Neutrophil (primary cell): ENCODE measurements around the gene FAM110A.

Experiments
- H3K27ac ChIP-seq: fragments of 200-600 bp; sonication (generic); 2 replicates; pipeline ENCODE4 v1.5.1; 2016; ENCODE audit warnings: mild to moderate bottlenecking, moderate library complexity
- H3K27me3 ChIP-seq: fragments of 200-600 bp; sonication (generic); 2 replicates; pipeline ENCODE4 v1.6.0; 2016; ENCODE audit warnings: mild to moderate bottlenecking
- H3K36me3 ChIP-seq: fragments of 200-600 bp; sonication (generic); 2 replicates; pipeline ENCODE4 v1.5.1; 2017
- H3K4me1 ChIP-seq, 2 experiments: fragments of 200-600 bp in 1 of 2; sonication (generic) in 1 of 2; 1 replicate in 1 of 2; 2 replicates in 1 of 2; pipeline versions ENCODE4 v1.5.1 to v1.6.1; 2013 to 2016; ENCODE audit warnings: low read depth in 1 of 2, low read length in 1 of 2, mild to moderate bottlenecking in 1 of 2, moderate library complexity in 1 of 2; ENCODE audit not compliant: control insufficient read depth in 1 of 2, insufficient read depth in 1 of 2
- H3K4me3 ChIP-seq, 2 experiments: fragments of 200-600 bp in 1 of 2; sonication (generic) in 1 of 2; 1 replicate in 1 of 2; 2 replicates in 1 of 2; pipeline ENCODE4 v1.5.1; 2013 to 2016; ENCODE audit warnings: low read depth in 1 of 2, low read length in 1 of 2, mild to moderate bottlenecking in 1 of 2, moderate library complexity in 1 of 2
- H3K9me3 ChIP-seq: fragments of 200-600 bp; sonication (generic); 2 replicates; pipeline ENCODE4 v1.5.1; 2016
- CTCF ChIP-seq: fragments of 200-600 bp; sonication (generic); IDR thresholded peaks from 2 replicates; pipeline ENCODE4 v1.5.1; 2016; ENCODE audit warnings: antibody characterized with exemption

The FAM110A gene

DNA sequence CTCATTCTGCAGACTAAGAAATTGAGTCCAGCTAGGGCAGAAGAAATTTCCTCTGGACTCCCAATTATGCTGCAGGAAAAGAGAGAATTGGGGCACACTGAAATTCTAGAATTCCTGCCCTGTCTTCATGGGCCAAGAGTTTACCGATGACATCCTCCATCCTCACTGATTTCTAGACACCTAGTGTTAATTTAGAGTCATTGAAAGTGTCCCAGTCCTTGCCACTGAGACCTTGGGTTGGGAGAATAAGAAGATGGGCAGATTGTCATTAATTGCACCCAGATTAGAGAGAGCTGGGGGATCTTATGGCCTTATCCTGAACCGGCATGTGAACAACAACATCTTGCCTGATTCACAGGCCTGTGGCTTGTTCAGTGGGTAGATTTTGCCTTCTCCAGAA is 53.6 kb downstream of the FAM110A start:
- H3K4me3 ChIP-seq, result no peak overlapping the region
- peaks cover 8 to 9% of the 10 kb centered on the region in 2 experiments for H3K4me1 ChIP-seq
- H3K9me3 ChIP-seq, result no peaks in the 10 kb centered on the region
- no peak for TF ChIP-seq CTCF
- H3K27me3 ChIP-seq, result peaks cover 59% of the 10 kb centered on the region
- no peaks in the 10 kb centered on the region for H3K36me3 ChIP-seq
- no peak overlapping the region for H3K27ac ChIP-seq

DNA sequence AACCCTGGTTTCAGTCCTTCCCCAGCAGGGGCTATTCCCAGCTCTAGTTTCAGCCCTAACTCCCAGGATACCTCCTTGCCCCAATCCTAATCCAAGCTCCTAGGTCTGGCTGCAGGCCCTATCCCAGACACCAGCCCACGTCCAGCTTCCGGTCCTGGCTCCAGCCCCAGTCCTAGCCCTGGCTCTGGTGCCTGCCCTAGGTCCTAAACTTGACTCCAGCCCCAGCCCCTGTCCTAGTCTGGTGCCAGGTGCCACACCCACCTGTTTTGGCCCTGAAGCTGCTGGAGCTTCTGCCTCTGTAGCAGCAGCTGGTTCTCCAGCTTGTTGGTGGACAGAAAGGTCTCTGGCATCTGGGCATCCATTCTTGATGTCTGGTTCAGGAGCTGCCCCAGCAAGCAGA is 54.5 kb downstream of the FAM110A start:
- Histone ChIP-seq H3K27ac (no peak overlapping the region), H3K4me3 (no peak overlapping the region), H3K36me3 (no peaks in the 10 kb centered on the region), H3K27me3 (peaks cover 52% of the 10 kb centered on the region), H3K9me3 (no peaks in the 10 kb centered on the region), H3K4me1 (peaks cover 8 to 9% of the 10 kb centered on the region in 2 experiments)
- TF ChIP-seq CTCF, result no peak

GRCh38 chr20:889106-889505 is 55.6 kb downstream of the FAM110A start:
- Histone ChIP-seq H3K36me3 (no peaks in the 10 kb centered on the region), H3K27me3 (peaks cover 41% of the 10 kb centered on the region), H3K9me3 (no peaks in the 10 kb centered on the region), H3K4me1 (peaks cover 8 to 9% of the 10 kb centered on the region in 2 experiments), H3K4me3 (no peak overlapping the region), H3K27ac (no peak overlapping the region)
- no peak for TF ChIP-seq CTCF

DNA sequence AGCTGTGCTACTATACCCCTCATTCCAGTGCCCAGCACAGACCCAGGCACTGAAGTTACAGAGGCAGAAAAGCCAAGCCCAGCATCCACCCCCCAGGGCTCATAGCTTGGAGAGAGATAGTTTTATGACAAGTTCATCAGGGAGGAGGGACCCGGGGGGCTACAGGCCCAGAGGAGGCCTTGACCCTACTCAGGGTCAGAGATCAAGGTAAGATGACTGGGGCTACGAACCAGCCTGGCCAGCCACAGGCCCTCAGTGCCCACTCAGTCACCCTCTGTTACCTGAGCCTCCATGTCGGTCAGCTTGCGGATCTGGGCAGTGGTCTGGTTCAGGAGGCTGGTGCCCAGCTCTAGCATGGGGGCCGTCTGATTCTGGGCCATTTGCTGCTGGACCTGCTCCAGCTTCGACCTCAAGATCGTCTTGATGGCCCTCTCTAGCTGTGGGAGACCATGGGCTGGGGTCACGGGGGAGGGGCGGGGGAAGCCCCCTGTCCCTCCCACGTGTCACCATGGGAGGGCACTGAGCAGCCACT is 56.5 kb downstream of the FAM110A start:
- Histone ChIP-seq H3K4me1 (peaks cover 8 to 9% of the 10 kb centered on the region in 2 experiments), H3K27me3 (peaks cover 32% of the 10 kb centered on the region), H3K27ac (no peak overlapping the region), H3K4me3 (no peak overlapping the region), H3K36me3 (no peaks in the 10 kb centered on the region), H3K9me3 (no peaks in the 10 kb centered on the region)
- no peak for TF ChIP-seq CTCF

DNA sequence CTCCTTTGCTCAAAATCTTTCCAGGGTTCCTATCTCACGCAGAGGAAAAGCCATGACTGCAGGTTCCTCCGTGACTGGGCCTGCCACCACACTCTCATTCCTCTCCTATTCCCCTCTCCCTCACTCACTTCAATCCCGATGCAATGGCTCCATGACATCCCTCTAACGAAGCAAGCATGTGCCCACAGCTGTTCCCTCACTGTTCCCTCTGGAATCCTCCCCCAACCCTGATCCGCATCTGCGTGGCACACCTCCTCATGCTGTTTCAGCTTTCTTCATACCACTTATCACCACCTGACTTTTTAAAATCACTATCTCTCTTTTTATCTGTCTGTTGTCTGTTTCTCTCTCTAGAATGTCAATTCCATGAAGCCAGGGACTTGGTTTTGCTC is 57.1 kb downstream of the FAM110A start:
- TF ChIP-seq CTCF, result no peak
- Histone ChIP-seq H3K27ac (no peak overlapping the region), H3K9me3 (no peaks in the 10 kb centered on the region), H3K4me3 (no peak overlapping the region), H3K27me3 (peaks cover 25% of the 10 kb centered on the region), H3K4me1 (peaks cover 8 to 9% of the 10 kb centered on the region in 2 experiments), H3K36me3 (no peaks in the 10 kb centered on the region)
